Measurements from ENCODE around the gene DPP9. TPM values are rescaled to one million over a fixed set of nuclear protein-coding genes. Genes with fewer than 3 reads are reported as not detected.

The DPP9 gene
- total RNA-seq, 1 donor from 2014 or later = 48.0 TPM

GRCh38 chr19:4662812-4663211, 60.8 kb downstream of the DPP9 start:
- no peak overlapping the region for H3K4me3 Mint-ChIP-seq
- no peak for DNase-seq (ENCODE audit: low read depth, low spot score)
- no peak for TF ChIP-seq CTCF (conservative IDR thresholded peaks at IDR 0.05)
- no peaks in the 10 kb centered on the region for H3K4me1 Mint-ChIP-seq
- H3K27ac Mint-ChIP-seq (ENCODE audit: unreplicated experiment) = no peak overlapping the region
- no peaks in the 10 kb centered on the region for H3K9me3 Mint-ChIP-seq
- H3K27me3 Mint-ChIP-seq (ENCODE audit: low read depth) = no peaks in the 10 kb centered on the region
- peaks cover 5% of the 10 kb centered on the region for H3K36me3 Mint-ChIP-seq (ENCODE audit: low read depth)

- TF ChIP-seq CTCF (conservative IDR thresholded peaks at IDR 0.05) = no peak
- H3K36me3 Mint-ChIP-seq (ENCODE audit: low read depth) = peaks cover 5% of the 10 kb centered on the region
- H3K9me3 Mint-ChIP-seq = no peaks in the 10 kb centered on the region
- DNase-seq (ENCODE audit: low read depth, low spot score) = no peak
- H3K27ac Mint-ChIP-seq (ENCODE audit: unreplicated experiment) = no peak overlapping the region
- peak overlapping the region; percentile 54 for H3K4me3 Mint-ChIP-seq
- H3K4me1 Mint-ChIP-seq = no peaks in the 10 kb centered on the region
- no peaks in the 10 kb centered on the region for H3K27me3 Mint-ChIP-seq (ENCODE audit: low read depth)
These were observed 61.5 kb downstream of the DPP9 start for GRCh38 chr19:4662020-4662695.

GRCh38 chr19:4660993-4661392, 62.6 kb downstream of the DPP9 start:
- no peaks in the 10 kb centered on the region for H3K4me1 Mint-ChIP-seq
- H3K36me3 Mint-ChIP-seq (ENCODE audit: low read depth) = peaks cover 5% of the 10 kb centered on the region
- DNase-seq (ENCODE audit: low read depth, low spot score) = no peak
- TF ChIP-seq CTCF (conservative IDR thresholded peaks at IDR 0.05) = no peak
- no peaks in the 10 kb centered on the region for H3K27me3 Mint-ChIP-seq (ENCODE audit: low read depth)
- H3K4me3 Mint-ChIP-seq = no peak overlapping the region
- H3K27ac Mint-ChIP-seq (ENCODE audit: unreplicated experiment) = no peak overlapping the region
- no peaks in the 10 kb centered on the region for H3K9me3 Mint-ChIP-seq

- TF ChIP-seq CTCF (conservative IDR thresholded peaks at IDR 0.05) = no peak
- Mint-ChIP-seq H3K9me3 (no peaks in the 10 kb centered on the region), H3K36me3 (ENCODE audit: low read depth) (peaks cover 5% of the 10 kb centered on the region), H3K27me3 (ENCODE audit: low read depth) (no peaks in the 10 kb centered on the region), H3K27ac (ENCODE audit: unreplicated experiment) (no peak overlapping the region), H3K4me1 (no peaks in the 10 kb centered on the region), H3K4me3 (no peak overlapping the region)
- DNase-seq (ENCODE audit: low read depth, low spot score) = no peak
These were observed 63.4 kb downstream of the DPP9 start for GRCh38 chr19:4660181-4660791.

GRCh38 chr19:4657835-4658234, 65.8 kb downstream of the DPP9 start:
- no peak overlapping the region for H3K27ac Mint-ChIP-seq (ENCODE audit: unreplicated experiment)
- H3K27me3 Mint-ChIP-seq (ENCODE audit: low read depth) = no peaks in the 10 kb centered on the region
- no peaks in the 10 kb centered on the region for H3K4me1 Mint-ChIP-seq
- no peak for DNase-seq (ENCODE audit: low read depth, low spot score)
- H3K36me3 Mint-ChIP-seq (ENCODE audit: low read depth) = peaks cover 5% of the 10 kb centered on the region
- no peaks in the 10 kb centered on the region for H3K9me3 Mint-ChIP-seq
- no peak overlapping the region for H3K4me3 Mint-ChIP-seq
- TF ChIP-seq CTCF (conservative IDR thresholded peaks at IDR 0.05) = no peak
